K562 (cell line): Measurements from ENCODE around the gene ZMYND19. TPM values are rescaled to one million over a fixed set of nuclear protein-coding genes. Genes with fewer than 3 reads are reported as not detected.
A peak's percentile ranks its signal among the peaks of the same experiment; 100 is the strongest.

ENCODE experiments used
- ATAC-seq: fragments of 200-7000 bp; cut with Tn5 transposase; 3 replicates; pipeline ENCODE4 v1.9.1; 2020; ENCODE audit warnings: moderate library complexity
- BruUV-seq: library from RNA; stranded (reverse); fragments of 400-500 nt; replicated peaks from 2 replicates; lab custom pipeline; 2021; lab: Mats Ljungman, UMichigan
- CTCF ChIA-PET: fragments of 300-600 bp; formaldehyde crosslinking; extraction: SDS; loops from one replicate; lab custom pipeline; 2021; ENCODE audit warnings: low intra/inter-chr PET ratio; lab: Yijun Ruan, JAX
- POLR2A ChIA-PET: fragments of 300-600, 350-650 bp; sonication (Branson Sonifier 250); formaldehyde crosslinking; extraction: SDS; loops from one replicate; lab custom pipeline; 2021; ENCODE audit warnings: antibody characterized with exemption, inconsistent platforms; lab: Yijun Ruan, JAX
- DNase-seq, 4 experiments: peaks; one replicate each; pipeline versions ENCODE4 v3.0.0 to v3.0.0-alpha.2; 2011 to 2018; ENCODE audit warnings: low spot score in 3 of 4, mixed read lengths in 3 of 4; ENCODE audit errors: extremely low read depth in 1 of 4
- FAIRE-seq: peaks from 2 replicates; lab custom pipeline; 2011; peaks lifted over from hg19 to GRCh38; lab: Jason Lieb, UNC
- H2AFZ ChIP-seq: 2 replicates; pipeline ENCODE4 v1.6.0; 2011; ENCODE audit warnings: low read depth, low read length, control low read depth, inconsistent platforms
- H3K27ac ChIP-seq: fragments of 200-600 bp; 3 replicates; pipeline ENCODE4 v1.8.0; 2011; ENCODE audit warnings: low read depth, mild to moderate bottlenecking, control low read depth, inconsistent platforms, low read length, moderate library complexity, mixed read lengths; ENCODE audit errors: extremely low read depth
- H3K27me3 ChIP-seq, 2 experiments: fragments of 300-600 bp in 1 of 2; 2 replicates in 1 of 2; 3 replicates in 1 of 2; pipeline versions ENCODE4 v1.6.0 to v1.8.0; 2011; ENCODE audit warnings: inconsistent platforms in 2 of 2, low read length in 2 of 2, mild to moderate bottlenecking in 1 of 2, mixed read lengths in 1 of 2, moderate library complexity in 1 of 2; ENCODE audit not compliant: control insufficient read depth in 2 of 2, insufficient read depth in 2 of 2
- H3K36me3 ChIP-seq: fragments of 300-600 bp; 3 replicates; pipeline ENCODE4 v1.8.0; 2011; ENCODE audit warnings: mild to moderate bottlenecking, low read length, inconsistent platforms; ENCODE audit not compliant: control insufficient read depth, insufficient read depth
- H3K4me1 ChIP-seq, 2 experiments: fragments of 200-600 bp in 1 of 2; replicated peaks in 1 of 2; 2 replicates in 1 of 2; 3 replicates in 1 of 2; pipeline versions ENCODE4 v1.5.1 to v1.8.0; 2011; ENCODE audit warnings: inconsistent platforms in 2 of 2, low read length in 2 of 2, mild to moderate bottlenecking in 1 of 2, mixed read lengths in 1 of 2, moderate library complexity in 1 of 2; ENCODE audit not compliant: control insufficient read depth in 2 of 2, insufficient read depth in 2 of 2
- H3K4me2 ChIP-seq: 2 replicates; pipeline ENCODE4 v1.6.1; 2011; ENCODE audit warnings: low read length, control low read depth, inconsistent platforms, mixed read lengths; ENCODE audit not compliant: insufficient read depth
- H3K4me3 ChIP-seq: fragments of 200-600 bp; sonication (generic), shearing (Covaris generic); 2 replicates; pipeline ENCODE4 v1.5.1; 2016; ENCODE audit warnings: control low read depth, inconsistent platforms
- H3K79me2 ChIP-seq: fragments of 200-600 bp; 3 replicates; pipeline ENCODE4 v1.8.0; 2011; ENCODE audit warnings: low read length, inconsistent platforms; ENCODE audit not compliant: control insufficient read depth, insufficient read depth
- H3K9ac ChIP-seq, 2 experiments: 2 replicates each; pipeline versions ENCODE4 v1.6.0 to v1.6.1; 2011; ENCODE audit warnings: low read depth in 2 of 2, low read length in 2 of 2, control low read depth in 1 of 2, inconsistent platforms in 1 of 2, mild to moderate bottlenecking in 1 of 2, mixed read lengths in 1 of 2; ENCODE audit not compliant: insufficient read depth in 1 of 2
- H3K9me1 ChIP-seq: one replicate; pipeline ENCODE4 v1.6.0; 2011; ENCODE audit warnings: inconsistent platforms, mild to moderate bottlenecking, low read length, moderate library complexity; ENCODE audit not compliant: control insufficient read depth, insufficient read depth
- H3K9me3 ChIP-seq: replicated peaks from 2 replicates; pipeline ENCODE4 v1.5.1; 2011; ENCODE audit warnings: low read depth, low read length, inconsistent platforms; ENCODE audit not compliant: control insufficient read depth, insufficient read depth
- H4K20me1 ChIP-seq: replicated peaks from 2 replicates; pipeline ENCODE4 v1.6.1; 2011; ENCODE audit warnings: low read length, inconsistent platforms, mixed read lengths; ENCODE audit not compliant: control insufficient read depth, insufficient read depth
- ASH1L ChIP-seq: fragments of 450-650 bp; IDR thresholded peaks from 2 replicates; pipeline ENCODE4 v1.6.1; 2018; ENCODE audit warnings: borderline replicate concordance, mild to moderate bottlenecking, low read depth; ENCODE audit not compliant: partially characterized antibody
- ELF2 ChIP-seq: fragments of 250-450 bp; sonication (Bioruptor Pico); IDR thresholded peaks from 2 replicates; pipeline ENCODE4 v1.5.0; 2021; ENCODE audit warnings: mild to moderate bottlenecking
- ESRRA ChIP-seq: fragments of 450-650 bp; IDR thresholded peaks from 2 replicates; pipeline ENCODE4 v1.6.1; 2014; ENCODE audit warnings: low read depth, mild to moderate bottlenecking, moderate library complexity, borderline replicate concordance
- KAT7 ChIP-seq: sonication (generic); formaldehyde crosslinking; IDR thresholded peaks from 2 replicates; pipeline ENCODE4 v1.8.0; 2022; ENCODE audit warnings: missing genetic modification reagents, mild to moderate bottlenecking, borderline replicate concordance
- KLF1 ChIP-seq: fragments of 450-650 bp; IDR thresholded peaks from 2 replicates; pipeline ENCODE4 v1.6.1; 2016; ENCODE audit warnings: missing genetic modification characterization, missing compliant biosample characterization
- NONO ChIP-seq, 2 experiments: fragments of 200-400 bp in 1 of 2; fragments of 450-650 bp in 1 of 2; formaldehyde crosslinking in 1 of 2; IDR thresholded peaks; 2 replicates each; pipeline ENCODE4 v1.6.1; 2017; ENCODE audit warnings: low read depth in 2 of 2, mild to moderate bottlenecking in 2 of 2, moderate library complexity in 2 of 2, low read length in 1 of 2
- NR2C2 ChIP-seq, 2 experiments: fragments of 200-800 bp in 1 of 2; sonication (Bioruptor generic) in 1 of 2; sonication (generic) in 1 of 2; formaldehyde crosslinking in 1 of 2; IDR thresholded peaks; 2 replicates each; pipeline versions ENCODE4 v1.6.1 to v1.8.0; 2016 to 2022; ENCODE audit warnings: mild to moderate bottlenecking in 1 of 2, missing compliant biosample characterization in 1 of 2, missing genetic modification characterization in 1 of 2, missing genetic modification reagents in 1 of 2
- NRF1 ChIP-seq, 2 experiments: fragments of 450-650 bp; IDR thresholded peaks in 1 of 2; conservative IDR thresholded peaks in 1 of 2; 2 replicates each; pipeline ENCODE4 v1.6.1; 2014; ENCODE audit warnings: mild to moderate bottlenecking in 2 of 2
- RB1 ChIP-seq: fragments of 450-650 bp; IDR thresholded peaks from 2 replicates; pipeline ENCODE4 v1.6.1; 2017; ENCODE audit warnings: low read depth, mild to moderate bottlenecking
- RBFOX2 ChIP-seq: fragments of 200-400 bp; formaldehyde crosslinking; IDR thresholded peaks from 2 replicates; pipeline ENCODE4 v1.6.1; 2017; ENCODE audit warnings: low read depth, mild to moderate bottlenecking, low read length, moderate library complexity
- ZNF140 ChIP-seq: fragments of 250-450 bp; sonication (Bioruptor Pico); IDR thresholded peaks from 2 replicates; pipeline ENCODE4 v1.8.0; 2021; ENCODE audit warnings: moderate library complexity, mild to moderate bottlenecking, inconsistent platforms
- ZNF324 ChIP-seq: fragments of 250-450 bp; sonication (Bioruptor Pico); IDR thresholded peaks from 2 replicates; pipeline ENCODE4 v1.4.0; 2020; ENCODE audit warnings: mild to moderate bottlenecking
- WGBS: fragments of 100-300 bp; shearing (Covaris generic); methylation state at CpG from one replicate; pipeline ENCODE4 v1.1.6; 2016; ENCODE audit warnings: low coverage, mixed read lengths; ENCODE audit not compliant: insufficient coverage; ENCODE audit errors: missing lambda C conversion rate; 5-methylcytosine and 5-hydroxymethylcytosine counted together
- in situ Hi-C: fragments of 300-500 bp; cut with MboI; formaldehyde crosslinking; loops from 4 replicates; pipeline ENCODE4 v1.15.0; 2018; ENCODE audit warnings: inconsistent platforms, mixed read lengths
- intact Hi-C: fragments of 100-400 bp; cut with micrococcal nuclease; formaldehyde crosslinking; loops from 2 replicates; pipeline ENCODE4 v1.14.2; 2022
- polyA plus RNA-seq, 8 experiments: library from polyadenylated mRNA; depleted of rRNA in 4 of 8; stranded (reverse) in 5 of 8; unstranded in 3 of 8; fragments of >200 nt; fragmentation: Nextera tagmentation in 2 of 8; fragmentation: Illumina TruSeq in 1 of 8; extraction: Ambion mirVana in 2 of 8; extraction: Trizol in 1 of 8; gene quantifications; 2 replicates each; pipeline versions ENCODE4 v1.2.1 to v1.2.3, GENCODE V29; 2011 to 2014; ENCODE audit warnings: inconsistent platforms in 1 of 8, missing spikeins in 1 of 8
- total RNA-seq, 7 experiments: library from RNA; depleted of rRNA in 6 of 7; stranded (reverse); fragments of >200 nt in 6 of 7; fragmentation: Illumina TruSeq in 2 of 7; extraction: Trizol in 2 of 7; gene quantifications; 2 replicates each; pipeline versions ENCODE4 v1.2.1 to v1.2.3, GENCODE V29; 2011 to 2021; ENCODE audit warnings: low replicate concordance in 1 of 7
- TF ChIP-seq, protein P1 (sequence below), 2 experiments: fragments of 200-800 bp in 1 of 2; sonication (Bioruptor generic) in 1 of 2; sonication (generic) in 1 of 2; formaldehyde crosslinking in 1 of 2; IDR thresholded peaks in 1 of 2; conservative IDR thresholded peaks in 1 of 2; 2 replicates each; pipeline versions ENCODE4 v1.5.0 to v1.6.1; 2016 to 2020; ENCODE audit warnings: missing compliant biosample characterization in 1 of 2, missing genetic modification characterization in 1 of 2, missing genetic modification reagents in 1 of 2
- TF ChIP-seq, protein P2 (sequence below), 2 experiments: fragments of 450-650 bp in 1 of 2; sonication (generic) in 1 of 2; formaldehyde crosslinking; conservative IDR thresholded peaks; 2 replicates each; pipeline versions ENCODE4 v1.4.0 to v1.8.1; 2020 to 2022; ENCODE audit warnings: mild to moderate bottlenecking in 1 of 2, missing genetic modification reagents in 1 of 2
- TF ChIP-seq, protein P3 (sequence below): fragments of 250-450 bp; sonication (Bioruptor Pico); IDR thresholded peaks from 2 replicates; pipeline ENCODE4 v1.8.0; 2022; ENCODE audit warnings: moderate library complexity, mild to moderate bottlenecking, inconsistent platforms
- TF ChIP-seq, protein P4 (sequence below): sonication (generic); formaldehyde crosslinking; IDR thresholded peaks from 2 replicates; pipeline ENCODE4 v1.5.0; 2020; ENCODE audit warnings: missing genetic modification reagents

ZMYND19 gene
- total and polyA plus RNA-seq, 9 of the 15 experiments (the other 6 are each of a cell fraction or from before 2014, with no cell fraction given) = 1.0 to 86.7 (median 44.0) TPM

DNA sequence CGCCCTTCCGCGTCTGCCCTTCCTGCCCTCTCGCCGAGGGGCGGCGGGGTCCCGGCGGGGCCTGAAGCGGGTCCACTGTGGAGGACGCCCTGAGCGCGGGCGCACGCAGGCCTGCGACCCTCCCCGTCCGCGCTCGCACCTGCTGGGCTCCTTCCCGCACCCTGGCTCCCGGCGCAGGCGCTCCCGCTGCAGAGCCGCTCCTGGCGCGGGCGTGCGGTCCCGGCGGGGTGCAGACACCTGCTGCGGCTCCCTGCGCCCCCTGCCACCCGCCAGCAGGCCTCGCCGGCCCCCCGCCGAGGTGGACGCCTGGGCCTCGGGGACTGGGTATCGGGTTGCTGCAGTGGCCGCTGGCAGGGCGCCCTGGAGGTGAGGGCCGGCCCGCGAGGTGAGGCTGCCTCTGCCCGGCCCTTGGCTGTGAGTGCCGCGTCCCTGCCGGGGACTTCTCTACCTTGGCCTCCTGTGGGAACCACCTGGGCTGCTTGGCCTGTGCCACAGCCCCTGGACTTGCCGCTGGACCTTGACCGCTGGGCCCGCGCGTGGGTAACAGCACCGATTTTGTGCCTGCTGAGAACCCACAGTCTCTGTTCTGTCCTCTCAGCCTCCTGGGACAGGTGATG is 15.8 kb upstream of the ZMYND19 start:
- intact Hi-C loops = no loop called here
- in situ Hi-C loops = no loop called here
- ChIA-PET POLR2A (interaction anchor here (1.3 kb wide), 1 partner anchor 17 kb away, joined by 4 read pairs; no protein-coding TSS in a partner anchor), CTCF (no interaction called here)
- 11% methylated on average over 25 of the region's 57 CpGs for WGBS
- FAIRE-seq (peak; percentile 32), ATAC-seq (peak; percentile 28), DNase-seq (no peak)
- no peaks in the 10 kb centered on the region for H3K27me3 ChIP-seq
- peak overlapping the region; percentile 92; the same call in 1 of the 2 replicates for H2AFZ ChIP-seq
- H4K20me1 ChIP-seq = peaks cover 7% of the 10 kb centered on the region; the same call in 1 of the 2 replicates
- H3K27ac ChIP-seq = peak overlapping the region; percentile 88
- peak overlapping the region; percentile 71 for H3K4me2 ChIP-seq
- peaks cover 21 to 44% of the 10 kb centered on the region in 2 experiments; a peak in 4 of 5 replicates for H3K4me1 ChIP-seq
- peak overlapping the region; percentile 74 for H3K4me3 ChIP-seq
- H3K9ac ChIP-seq = peak overlapping the region; percentile 79 to 96; a peak in 3 of 4 replicates
- no TSS peak for BruUV-seq
- no peaks in the 10 kb centered on the region for H3K9me1 ChIP-seq
- H3K9me3 ChIP-seq = no peaks in the 10 kb centered on the region
- peaks cover 16% of the 10 kb centered on the region for H3K79me2 ChIP-seq
- H3K36me3 ChIP-seq = no peaks in the 10 kb centered on the region
- TF ChIP-seq, protein P1, sequence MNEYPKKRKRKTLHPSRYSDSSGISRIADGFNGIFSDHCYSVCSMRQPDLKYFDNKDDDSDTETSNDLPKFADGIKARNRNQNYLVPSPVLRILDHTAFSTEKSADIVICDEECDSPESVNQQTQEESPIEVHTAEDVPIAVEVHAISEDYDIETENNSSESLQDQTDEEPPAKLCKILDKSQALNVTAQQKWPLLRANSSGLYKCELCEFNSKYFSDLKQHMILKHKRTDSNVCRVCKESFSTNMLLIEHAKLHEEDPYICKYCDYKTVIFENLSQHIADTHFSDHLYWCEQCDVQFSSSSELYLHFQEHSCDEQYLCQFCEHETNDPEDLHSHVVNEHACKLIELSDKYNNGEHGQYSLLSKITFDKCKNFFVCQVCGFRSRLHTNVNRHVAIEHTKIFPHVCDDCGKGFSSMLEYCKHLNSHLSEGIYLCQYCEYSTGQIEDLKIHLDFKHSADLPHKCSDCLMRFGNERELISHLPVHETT (CRISPR knock-in tag; conservative IDR thresholded peaks at IDR 0.05 in 1 of 2, IDR thresholded peaks at IDR 0.05 in 1 of 2) = 0 out of 4 replicates have a peak, but pooled peaks of 1 of the 2 experiments have one; percentile 15
- TF ChIP-seq ZNF324 (no peak), ZNF140 (no peak), KAT7 (CRISPR knock-in tag) (peak; percentile 82; the same call in 1 of the 2 replicates), ESRRA (no peak), NONO (IDR thresholded peaks at IDR 0.05; ENCODE audit: low read depth in 2 of 2, low read length in 1 of 2) (no peak), ELF2 (CRISPR knock-in tag) (0 out of 2 replicates have a peak, but pooled peaks have one; percentile 1), RB1 (0 out of 2 replicates have a peak, but pooled peaks have one; percentile 17), NR2C2 (CRISPR knock-in tag; IDR thresholded peaks at IDR 0.05) (no peak), NR2C2 (tag; IDR thresholded peaks at IDR 0.05) (0 out of 2 replicates have a peak, but pooled peaks have one; percentile 15), KLF1 (tag) (0 out of 2 replicates have a peak, but pooled peaks have one; percentile 45), RBFOX2 (peak; percentile 6), NRF1 (conservative IDR thresholded peaks at IDR 0.05 in 1 of 2, IDR thresholded peaks at IDR 0.05 in 1 of 2) (peak in 1 of 2 experiments; percentile 79; a peak in 2 of 4 replicates), ASH1L (no peak)
- TF ChIP-seq, protein P2, sequence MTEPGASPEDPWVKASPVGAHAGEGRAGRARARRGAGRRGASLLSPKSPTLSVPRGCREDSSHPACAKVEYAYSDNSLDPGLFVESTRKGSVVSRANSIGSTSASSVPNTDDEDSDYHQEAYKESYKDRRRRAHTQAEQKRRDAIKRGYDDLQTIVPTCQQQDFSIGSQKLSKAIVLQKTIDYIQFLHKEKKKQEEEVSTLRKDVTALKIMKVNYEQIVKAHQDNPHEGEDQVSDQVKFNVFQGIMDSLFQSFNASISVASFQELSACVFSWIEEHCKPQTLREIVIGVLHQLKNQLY (CRISPR knock-in tag; conservative IDR thresholded peaks at IDR 0.05) = 0 out of 4 replicates have a peak, but pooled peaks of 1 of the 2 experiments have one; percentile 15
- TF ChIP-seq, protein P3, sequence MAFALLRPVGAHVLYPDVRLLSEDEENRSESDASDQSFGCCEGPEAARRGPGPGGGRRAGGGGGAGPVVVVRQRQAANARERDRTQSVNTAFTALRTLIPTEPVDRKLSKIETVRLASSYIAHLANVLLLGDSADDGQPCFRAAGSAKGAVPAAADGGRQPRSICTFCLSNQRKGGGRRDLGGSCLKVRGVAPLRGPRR (CRISPR knock-in tag) = no peak
- TF ChIP-seq, protein P4, sequence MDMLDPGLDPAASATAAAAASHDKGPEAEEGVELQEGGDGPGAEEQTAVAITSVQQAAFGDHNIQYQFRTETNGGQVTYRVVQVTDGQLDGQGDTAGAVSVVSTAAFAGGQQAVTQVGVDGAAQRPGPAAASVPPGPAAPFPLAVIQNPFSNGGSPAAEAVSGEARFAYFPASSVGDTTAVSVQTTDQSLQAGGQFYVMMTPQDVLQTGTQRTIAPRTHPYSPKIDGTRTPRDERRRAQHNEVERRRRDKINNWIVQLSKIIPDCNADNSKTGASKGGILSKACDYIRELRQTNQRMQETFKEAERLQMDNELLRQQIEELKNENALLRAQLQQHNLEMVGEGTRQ (CRISPR knock-in tag) = no peak
